Activated CD4-positive, alpha-beta T cell treated with anti-CD3 and anti-CD28 coated beads for 36 hours (primary cell): ENCODE measurements around the gene KIF19. TPM values are rescaled to one million over a fixed set of nuclear protein-coding genes. Genes with fewer than 3 reads are reported as not detected.
A peak's percentile ranks its signal among the peaks of the same experiment; 100 is the strongest.

Experiments used
- ATAC-seq: fragments of 200-7000 bp; cut with Tn5 transposase; one replicate; pipeline ENCODE4 v1.10.0; 2021; ENCODE audit warnings: mild to moderate bottlenecking, moderate library complexity
- CTCF ChIA-PET: fragments of 350-600 bp; sonication (Branson Sonifier 250); formaldehyde crosslinking; loops from one replicate; lab custom pipeline; 2021; ENCODE audit warnings: antibody characterized with exemption; lab: Charles Lee
- POLR2A ChIA-PET: fragments of 350-600 bp; sonication (Branson Sonifier 250); formaldehyde crosslinking; loops from one replicate; lab custom pipeline; 2021; ENCODE audit warnings: antibody characterized with exemption, inconsistent platforms; lab: Charles Lee
- DNase-seq: peaks from one replicate; pipeline ENCODE4 v3.0.0-alpha.2; 2020
- H3K27ac Mint-ChIP-seq: one replicate; pipeline ENCODE4 v1.8.0; 2021; ENCODE audit warnings: mixed read lengths
- H3K27me3 Mint-ChIP-seq: one replicate; pipeline ENCODE4 v1.8.0; 2021; ENCODE audit warnings: mixed read lengths
- H3K36me3 Mint-ChIP-seq: one replicate; pipeline ENCODE4 v1.8.0; 2021; ENCODE audit warnings: low read depth, mixed read lengths
- H3K4me1 Mint-ChIP-seq: one replicate; pipeline ENCODE4 v1.8.0; 2021; ENCODE audit warnings: mixed read lengths
- H3K4me3 Mint-ChIP-seq: one replicate; pipeline ENCODE4 v1.8.0; 2021; ENCODE audit warnings: mild to moderate bottlenecking, moderate library complexity, mixed read lengths
- H3K9me3 Mint-ChIP-seq: one replicate; pipeline ENCODE4 v1.8.0; 2021; ENCODE audit warnings: low read depth, mixed read lengths
- intact Hi-C, 2 experiments: fragments of 100-400 bp; cut with DNase I in 1 of 2; cut with micrococcal nuclease in 1 of 2; formaldehyde crosslinking; loops; one replicate each; pipeline versions ENCODE4 v1.14.2 to v1.15.1; 2022 to 2024; cut with DNase I, micrococcal nuclease
- total RNA-seq, 2 experiments: library from RNA; stranded (reverse); gene quantifications; one replicate each; pipeline ENCODE4 v1.2.3, GENCODE V29; 2021

The KIF19 gene
- total RNA-seq, 2 experiments from 2014 or later: 0.11 TPM; not detected in 1

DNA sequence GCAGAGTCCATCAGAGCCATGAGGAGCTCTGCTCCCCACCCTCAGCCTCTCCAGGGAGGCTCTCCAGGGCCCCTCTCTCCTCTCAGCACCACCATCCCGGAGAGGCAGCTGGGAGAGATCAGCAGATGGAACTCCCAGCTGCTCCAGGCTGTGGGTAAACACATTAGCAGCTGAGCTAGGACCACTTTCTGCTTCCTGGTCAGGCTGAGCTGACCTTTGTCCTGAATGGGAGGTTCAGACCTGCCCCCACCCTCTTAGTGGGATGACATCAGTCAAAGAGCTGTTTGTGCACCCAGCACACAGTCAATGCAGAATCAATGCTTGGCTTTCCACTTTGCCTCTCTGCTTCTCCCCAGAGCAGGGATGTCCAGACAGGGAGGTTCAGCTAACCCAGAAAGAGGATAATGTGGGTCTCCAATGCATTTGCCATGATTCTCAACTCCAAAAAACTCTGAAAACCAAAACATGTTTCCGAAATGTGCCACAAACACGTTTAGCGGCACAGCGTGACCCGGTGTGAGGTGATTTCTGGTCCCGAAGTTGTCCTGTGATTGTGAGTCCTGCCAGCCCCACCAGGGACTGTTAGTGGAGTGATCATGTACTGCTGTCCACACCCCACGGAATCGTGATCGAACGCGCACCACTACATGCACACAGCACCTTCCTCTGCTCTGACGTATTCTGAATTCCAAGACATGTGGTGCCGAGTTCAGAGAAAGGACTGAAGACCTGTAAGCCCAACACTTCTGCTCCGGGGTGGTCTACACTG lies 48.0 kb downstream of the KIF19 start:
- Mint-ChIP-seq H3K27me3 (peaks cover 2% of the 10 kb centered on the region), H3K4me1 (peaks cover 6% of the 10 kb centered on the region), H3K4me3 (no peak overlapping the region), H3K27ac (no peak overlapping the region), H3K9me3 (no peaks in the 10 kb centered on the region), H3K36me3 (no peaks in the 10 kb centered on the region)
- POLR2A ChIA-PET: no interaction called here
- DNase-seq (no peak), ATAC-seq (no peak)
- intact Hi-C loops: loop anchor here in 1 of 2 experiments (10.0 kb wide), 1 partner anchor 361 kb away; the partner anchor contains the start of gene RAB37
- CTCF ChIA-PET: interaction anchor here (0.7 to 1.5 kb wide), 5 partner anchors 9 to 85 kb away, joined by 3 to 8 read pairs (median 4); no protein-coding TSS in a partner anchor

DNA sequence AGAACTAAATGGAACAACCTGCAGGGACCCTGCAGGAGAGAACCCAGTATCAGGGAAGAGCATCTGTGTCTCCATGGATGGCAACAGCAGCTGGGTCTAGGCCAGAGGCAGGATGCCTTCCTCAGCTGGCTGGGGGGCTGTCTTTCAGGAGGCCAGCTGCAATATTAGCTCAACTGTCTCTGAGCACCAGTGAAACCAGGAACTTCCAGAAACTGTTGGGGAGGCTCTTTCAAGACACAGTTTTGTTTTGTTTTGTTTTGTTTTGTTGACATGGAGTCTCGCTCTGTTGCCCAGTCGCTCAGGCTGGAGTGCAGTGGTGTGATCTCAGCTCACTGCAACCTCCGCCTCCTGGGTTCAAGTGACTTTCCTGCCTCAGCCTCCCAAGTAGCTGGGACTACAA lies 48.8 kb downstream of the KIF19 start:
- ATAC-seq (no peak), DNase-seq (no peak)
- H3K27me3 Mint-ChIP-seq: no peaks in the 10 kb centered on the region
- H3K9me3 Mint-ChIP-seq: no peaks in the 10 kb centered on the region
- H3K36me3 Mint-ChIP-seq: no peaks in the 10 kb centered on the region
- no peaks in the 10 kb centered on the region for H3K4me1 Mint-ChIP-seq
- intact Hi-C loops: loop anchor here in 1 of 2 experiments (10.0 kb wide), 1 partner anchor 360 kb away; the partner anchor contains the start of gene RAB37
- no peak overlapping the region for H3K27ac Mint-ChIP-seq
- no peak overlapping the region for H3K4me3 Mint-ChIP-seq
- CTCF ChIA-PET: interaction anchor here (0.6 to 1.0 kb wide), 3 partner anchors 10 to 411 kb away, joined by 3 to 4 read pairs (median 3); no protein-coding TSS in a partner anchor
- POLR2A ChIA-PET: no interaction called here

DNA sequence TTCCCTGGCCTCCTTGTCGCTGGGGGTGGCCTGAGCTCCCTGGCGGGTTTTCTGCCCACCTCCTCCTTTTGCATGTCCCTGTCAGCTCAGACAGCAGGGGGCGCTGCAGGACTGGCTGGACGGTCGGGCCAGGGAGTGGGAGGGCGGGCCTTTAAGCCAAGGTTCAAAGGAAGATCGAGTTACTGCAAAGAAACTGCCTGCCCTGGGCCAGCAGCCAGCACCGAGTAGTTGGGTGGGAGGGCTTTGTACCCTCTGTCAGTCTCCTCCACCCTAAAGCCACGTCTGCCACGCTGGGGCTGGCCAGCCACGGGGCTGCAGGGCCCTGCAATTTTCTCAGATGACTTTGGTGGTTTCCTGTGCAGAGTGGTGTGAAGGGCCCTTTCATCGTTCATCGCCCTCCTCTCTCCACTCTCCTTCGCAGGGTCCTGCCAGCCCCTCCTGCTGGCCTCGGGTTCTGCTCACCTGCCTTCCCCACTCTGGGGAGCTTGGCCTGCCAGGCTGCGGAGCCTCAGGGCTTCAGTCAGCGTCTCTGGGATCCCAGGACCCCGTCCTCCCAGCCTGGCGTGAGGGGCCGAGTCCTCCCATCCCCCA lies 53.6 kb downstream of the KIF19 start:
- intact Hi-C loops: loop anchor here (1.0 to 10.0 kb wide), 5 partner anchors 78 to 355 kb away; partner anchors contain the start of gene RAB37 (in 1 of the 2)
- Mint-ChIP-seq H3K9me3 (no peaks in the 10 kb centered on the region), H3K4me1 (no peaks in the 10 kb centered on the region)

DNA sequence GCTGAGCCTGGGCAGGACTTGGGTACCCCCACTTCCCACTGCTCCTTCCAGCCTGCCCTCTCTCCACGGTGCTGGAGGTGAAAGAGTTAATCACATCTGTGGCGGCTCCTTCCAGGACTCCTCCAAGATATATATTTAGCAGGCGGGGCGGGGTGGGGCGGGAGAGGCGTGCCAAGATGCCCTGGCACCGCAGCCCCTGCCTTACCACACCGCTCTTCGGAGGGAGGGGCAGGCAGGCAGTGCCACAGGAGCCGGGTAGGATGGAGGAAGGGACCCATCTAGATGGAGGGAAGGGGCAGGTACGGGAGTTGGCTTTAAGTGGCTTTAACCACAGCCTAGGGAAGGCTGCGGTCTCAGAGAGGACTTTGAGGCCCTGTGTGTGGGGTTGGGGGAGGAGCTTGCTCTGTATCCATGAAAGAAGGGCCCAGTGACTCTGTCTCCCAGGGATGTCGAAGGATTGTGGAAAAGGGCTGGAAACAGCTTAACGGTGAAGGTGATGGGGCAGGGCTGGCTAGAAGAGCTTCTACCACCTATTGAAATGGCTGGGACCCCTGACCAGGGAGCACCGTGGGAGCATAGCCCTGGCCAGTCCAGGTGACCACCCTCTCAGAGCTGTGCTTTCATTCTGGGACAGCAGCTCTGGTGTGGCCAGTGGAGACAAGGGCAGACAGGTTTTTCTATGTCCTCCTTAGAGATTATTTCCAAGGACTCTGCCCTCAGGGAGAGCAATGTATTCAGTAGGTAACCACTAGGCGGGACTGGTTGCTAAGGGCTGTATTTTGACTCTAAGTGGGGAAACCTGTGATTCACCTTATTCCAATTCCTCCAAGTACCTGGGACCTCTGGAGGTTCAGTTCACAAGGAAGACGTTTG lies 54.3 kb downstream of the KIF19 start:
- Mint-ChIP-seq H3K27me3 (no peaks in the 10 kb centered on the region), H3K27ac (no peak overlapping the region), H3K4me1 (no peaks in the 10 kb centered on the region), H3K36me3 (no peaks in the 10 kb centered on the region), H3K9me3 (no peaks in the 10 kb centered on the region), H3K4me3 (no peak overlapping the region)
- intact Hi-C loops: no loop called here
- ChIA-PET CTCF (interaction anchor here (0.5 to 5.4 kb wide), 15 partner anchors 9 to 290 kb away, joined by 3 to 93 read pairs (median 8); partner anchors contain the start of gene GPR142), POLR2A (no interaction called here)
- DNase-seq (no peak), ATAC-seq (no peak)

More for the DNA sequence above, 53.6 kb downstream of the KIF19 start:
- ChIA-PET CTCF (interaction anchor here (0.5 to 5.4 kb wide), 39 partner anchors 8 to 547 kb away, joined by 3 to 93 read pairs (median 4); partner anchors contain the start of genes CD300A, GPR142 and RAB37), POLR2A (no interaction called here)
- Mint-ChIP-seq H3K27me3 (no peaks in the 10 kb centered on the region), H3K27ac (no peak overlapping the region), H3K4me3 (no peak overlapping the region), H3K36me3 (no peaks in the 10 kb centered on the region)
- ATAC-seq (peak; percentile 97), DNase-seq (peak; percentile 97)

DNA sequence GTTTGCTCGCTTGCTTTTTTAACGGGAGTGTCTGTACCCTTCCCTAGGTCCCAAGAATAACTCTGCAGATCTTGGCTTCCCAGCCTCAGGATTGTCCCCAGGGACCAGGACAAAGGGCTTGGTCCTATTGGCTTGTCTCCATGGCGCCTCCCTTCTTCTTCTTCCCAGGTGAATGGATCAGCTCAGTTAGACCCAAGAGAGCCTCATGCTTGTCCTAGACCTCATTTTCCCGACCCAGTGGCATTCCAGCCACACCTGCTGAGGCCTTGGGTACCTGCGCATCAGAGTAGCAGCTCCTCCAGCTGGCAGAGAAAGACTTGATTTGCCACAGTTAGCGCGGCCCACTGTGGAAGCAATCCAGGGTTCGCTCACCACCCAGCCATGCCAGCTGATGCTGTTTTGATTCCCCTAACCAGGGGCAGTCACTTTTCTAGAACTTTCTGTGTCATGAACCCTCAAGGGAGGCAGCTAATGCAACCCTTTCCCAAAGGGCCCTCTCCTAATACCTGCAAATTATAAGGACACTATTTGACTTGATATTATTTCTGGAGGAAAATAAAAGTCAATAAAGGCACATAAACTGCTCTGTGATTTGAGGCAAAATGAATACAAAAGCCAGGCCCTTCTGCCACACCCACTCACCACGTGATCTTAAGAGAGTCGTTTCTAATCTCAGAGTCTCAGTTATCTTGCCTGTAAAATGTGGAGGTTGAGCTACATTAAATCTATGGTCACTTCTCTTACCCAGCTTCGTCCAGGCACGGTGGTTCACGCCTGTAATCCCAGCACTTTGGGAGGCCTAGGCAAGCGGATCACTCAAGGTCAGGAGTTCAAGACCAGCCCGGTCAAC lies 55.2 kb downstream of the KIF19 start:
- H3K4me3 Mint-ChIP-seq: no peak overlapping the region
- ChIA-PET POLR2A (no interaction called here), CTCF (interaction anchor here (0.6 to 5.4 kb wide), 11 partner anchors 10 to 356 kb away, joined by 3 to 93 read pairs (median 4); partner anchors contain the start of gene RAB37)
- intact Hi-C loops: no loop called here
- no peak for DNase-seq
- H3K27ac Mint-ChIP-seq: no peak overlapping the region
- H3K27me3 Mint-ChIP-seq: no peaks in the 10 kb centered on the region
- ATAC-seq: no peak
- H3K4me1 Mint-ChIP-seq: no peaks in the 10 kb centered on the region
- H3K9me3 Mint-ChIP-seq: no peaks in the 10 kb centered on the region
- H3K36me3 Mint-ChIP-seq: no peaks in the 10 kb centered on the region

DNA sequence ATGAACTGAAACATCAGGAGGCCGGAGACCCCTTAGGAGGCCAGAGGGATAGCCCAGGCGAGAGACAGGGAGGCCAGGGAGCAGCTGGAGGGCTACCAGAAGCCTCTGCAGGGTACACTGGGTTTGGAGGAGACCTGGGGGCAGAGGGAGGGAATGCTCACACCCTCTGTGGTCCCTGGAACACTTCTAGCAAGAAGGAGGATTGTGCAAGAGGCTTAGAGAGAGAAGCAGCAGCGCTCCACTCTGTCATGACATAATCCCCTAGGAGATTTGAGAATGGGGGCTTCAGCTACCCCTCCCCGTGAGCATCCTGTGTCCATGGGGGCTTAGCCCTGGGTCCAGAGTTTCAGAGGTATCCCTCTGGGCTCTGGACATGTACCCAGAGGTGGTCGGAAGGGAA lies 57.1 kb downstream of the KIF19 start:
- POLR2A ChIA-PET: no interaction called here
- CTCF ChIA-PET: interaction anchor here (0.7 to 5.4 kb wide), 2 partner anchors 45 to 74 kb away, joined by 4 to 93 read pairs; no protein-coding TSS in a partner anchor
- H3K27ac Mint-ChIP-seq: no peak overlapping the region
- H3K36me3 Mint-ChIP-seq: no peaks in the 10 kb centered on the region
- no peaks in the 10 kb centered on the region for H3K9me3 Mint-ChIP-seq
- no peak overlapping the region for H3K4me3 Mint-ChIP-seq
- ATAC-seq: no peak
- no peaks in the 10 kb centered on the region for H3K4me1 Mint-ChIP-seq
- intact Hi-C loops: no loop called here
- DNase-seq: no peak
- no peaks in the 10 kb centered on the region for H3K27me3 Mint-ChIP-seq

DNA sequence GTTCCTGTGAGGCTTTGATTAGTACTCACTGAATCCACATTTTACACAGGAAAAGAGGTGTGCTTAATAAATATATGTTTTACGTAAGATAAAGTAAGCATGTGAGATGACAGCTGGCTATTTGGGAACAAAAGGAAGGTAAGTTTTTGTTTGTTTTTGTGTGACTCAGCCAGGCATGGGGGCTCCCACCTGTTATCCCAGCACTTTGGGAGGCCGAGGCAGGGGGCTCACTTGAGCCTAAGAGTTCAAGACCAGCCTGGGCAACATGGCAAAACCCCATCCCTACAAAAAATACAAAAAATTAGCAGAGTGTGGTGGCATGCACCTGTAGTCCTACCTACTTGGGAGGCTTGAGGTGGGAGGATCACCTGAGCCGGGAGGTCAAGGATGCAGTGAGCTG lies 59.2 kb downstream of the KIF19 start:
- H3K27me3 Mint-ChIP-seq: no peaks in the 10 kb centered on the region
- no peaks in the 10 kb centered on the region for H3K9me3 Mint-ChIP-seq

DNA sequence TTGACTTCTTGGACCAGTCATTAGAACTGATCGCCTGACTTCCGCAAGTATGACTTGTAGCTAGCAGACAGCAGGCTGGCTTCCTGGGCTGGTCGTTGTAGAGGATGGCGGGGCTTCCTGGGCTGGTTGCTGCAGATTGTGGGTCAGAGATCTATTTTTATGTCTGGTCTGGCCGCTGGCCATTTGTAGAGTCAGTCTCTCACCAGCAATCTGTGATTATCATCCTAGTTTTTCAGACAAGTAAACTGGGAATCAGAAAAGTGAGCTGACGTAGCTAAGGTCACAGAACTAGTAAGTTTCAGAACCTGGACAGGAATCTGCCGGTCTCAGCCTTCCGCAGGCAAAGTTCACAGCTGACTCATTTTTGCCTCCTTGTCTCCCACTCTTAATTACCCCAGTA lies 60.4 kb downstream of the KIF19 start:
- H3K27me3 Mint-ChIP-seq: no peaks in the 10 kb centered on the region
- no peak overlapping the region for H3K27ac Mint-ChIP-seq
- no peak for DNase-seq
- CTCF ChIA-PET: interaction anchor here (0.6 kb wide), 1 partner anchor 52 kb away, joined by 3 read pairs; no protein-coding TSS in a partner anchor
- no peaks in the 10 kb centered on the region for H3K36me3 Mint-ChIP-seq
- POLR2A ChIA-PET: no interaction called here
- intact Hi-C loops: no loop called here
- H3K9me3 Mint-ChIP-seq: no peaks in the 10 kb centered on the region
- H3K4me1 Mint-ChIP-seq: no peaks in the 10 kb centered on the region
- no peak overlapping the region for H3K4me3 Mint-ChIP-seq
- no peak for ATAC-seq

More for the DNA sequence above, 59.2 kb downstream of the KIF19 start:
- ChIA-PET CTCF (interaction anchor here (0.6 to 0.8 kb wide), 2 partner anchors 18 to 102 kb away, joined by 3 read pairs; partner anchors contain the start of gene GPR142), POLR2A (no interaction called here)
- Mint-ChIP-seq H3K27ac (no peak overlapping the region), H3K4me3 (no peak overlapping the region), H3K36me3 (no peaks in the 10 kb centered on the region), H3K4me1 (no peaks in the 10 kb centered on the region)
- DNase-seq: no peak
- ATAC-seq: no peak
- intact Hi-C loops: no loop called here

DNA sequence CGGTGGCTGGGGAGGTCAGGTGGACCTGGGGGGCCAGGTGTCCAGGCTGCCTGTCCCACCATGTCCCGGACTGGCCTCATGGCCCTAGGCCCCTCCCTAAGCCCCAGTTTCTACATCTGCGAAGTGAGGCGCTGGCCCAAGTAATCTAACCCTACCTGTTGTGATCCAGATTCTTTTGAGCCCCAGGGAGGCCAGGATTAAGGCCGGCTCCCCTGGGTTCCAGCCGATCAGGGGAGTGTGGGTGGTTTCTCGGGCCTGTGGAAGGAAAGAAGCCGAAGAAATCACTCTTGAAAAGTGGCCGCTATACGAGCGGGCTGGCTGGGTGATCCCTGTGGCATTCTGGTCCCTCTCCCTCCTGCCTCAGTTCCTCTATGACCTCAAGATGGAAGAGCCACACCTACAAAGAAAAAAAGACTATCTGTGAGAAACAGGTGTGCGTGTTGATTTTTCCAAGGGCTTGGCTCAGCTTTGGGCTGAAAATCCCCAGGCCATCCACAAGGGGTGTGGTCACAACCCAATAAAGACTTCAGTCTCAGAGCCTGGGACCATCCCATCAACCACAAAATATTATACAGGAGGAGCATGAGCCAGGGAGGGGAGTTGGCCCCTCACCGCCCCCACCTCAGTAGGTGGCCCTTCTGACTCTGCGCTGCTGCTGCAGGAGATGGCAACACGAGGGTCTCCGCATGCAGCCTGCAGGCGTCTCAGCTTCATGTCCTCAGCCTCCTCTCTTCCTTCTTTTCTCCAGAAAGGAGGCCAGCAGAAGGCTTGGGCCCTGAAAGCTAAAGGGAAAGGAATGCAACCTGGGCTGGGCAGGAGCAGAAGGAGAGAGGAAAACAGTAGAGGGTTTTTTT lies 61.6 kb downstream of the KIF19 start:
- Mint-ChIP-seq H3K9me3 (no peaks in the 10 kb centered on the region), H3K36me3 (no peaks in the 10 kb centered on the region), H3K27me3 (no peaks in the 10 kb centered on the region), H3K27ac (no peak overlapping the region), H3K4me3 (no peak overlapping the region), H3K4me1 (no peaks in the 10 kb centered on the region)
- no peak for DNase-seq
- intact Hi-C loops: no loop called here
- ChIA-PET POLR2A (no interaction called here), CTCF (interaction anchor here (1.1 kb wide), 1 partner anchor 9 kb away, joined by 6 read pairs; no protein-coding TSS in a partner anchor)
- ATAC-seq: no peak
